ENCODE data around the gene WFDC2. TPM values are rescaled to one million over a fixed set of nuclear protein-coding genes. Genes with fewer than 3 reads are reported as not detected.

Gene WFDC2
- total RNA-seq, 1 donor from 2014 or later, result not detected

DNA sequence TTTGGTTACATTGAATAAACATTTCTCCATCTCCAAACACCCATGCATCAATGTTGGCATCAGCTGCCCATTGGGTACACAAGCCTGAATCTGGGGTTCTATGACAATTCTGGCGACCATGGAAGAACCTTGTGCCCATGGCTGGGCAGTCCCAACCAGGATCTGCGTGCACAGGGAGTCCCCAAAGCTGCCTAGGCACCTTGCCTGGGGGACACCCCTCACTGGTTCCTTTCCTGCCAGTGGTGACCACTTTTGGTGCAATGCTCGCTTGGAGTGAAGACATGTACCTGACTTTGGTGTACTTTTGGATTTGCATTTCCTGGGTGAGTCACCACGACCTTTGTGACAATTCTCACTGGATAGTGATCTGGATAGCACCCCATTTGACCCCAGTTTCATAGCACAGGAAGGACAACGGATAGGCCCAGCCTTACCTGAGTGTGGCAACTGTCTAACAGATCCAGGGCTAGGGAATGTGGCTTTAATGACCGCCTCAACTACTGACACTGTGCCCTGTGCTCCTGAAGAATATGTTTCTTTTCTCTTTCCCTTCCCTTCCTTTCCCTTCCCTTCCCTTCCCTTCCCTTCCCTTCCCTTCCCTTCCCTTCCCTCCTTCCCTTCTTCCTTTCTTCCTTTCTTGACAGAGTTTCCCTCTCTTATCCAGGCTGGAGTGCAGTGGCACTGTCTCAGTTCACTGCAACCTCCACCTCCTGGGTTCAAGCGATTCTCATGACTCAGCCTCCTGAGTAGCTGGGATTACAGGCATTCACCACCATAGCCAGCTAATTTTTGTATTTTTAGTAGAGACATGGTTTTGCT lies 38.7 kb downstream of the WFDC2 start:
- Histone ChIP-seq H3K4me1 (ENCODE audit: control insufficient read depth in 3 of 3, insufficient read depth in 3 of 3, low read length in 3 of 3) (no peaks in the 10 kb centered on the region), H3K27ac (ENCODE audit: low read depth, low read length) (no peak overlapping the region), H3K9ac (ENCODE audit: low read depth in 1 of 3, low read length in 3 of 3) (no peak overlapping the region), H3K27me3 (ENCODE audit: control insufficient read depth in 3 of 3, insufficient read depth in 3 of 3, low read length in 3 of 3) (peaks cover 0 to 9% (median 4%) of the 10 kb centered on the region in 3 donors), H3K36me3 (ENCODE audit: control insufficient read depth in 3 of 3, insufficient read depth in 3 of 3, low read length in 3 of 3) (no peaks in the 10 kb centered on the region), H3K4me3 (ENCODE audit: low read length in 3 of 3) (no peak overlapping the region), H3K9me3 (ENCODE audit: control insufficient read depth in 3 of 3, low read length in 3 of 3) (no peaks in the 10 kb centered on the region)

DNA sequence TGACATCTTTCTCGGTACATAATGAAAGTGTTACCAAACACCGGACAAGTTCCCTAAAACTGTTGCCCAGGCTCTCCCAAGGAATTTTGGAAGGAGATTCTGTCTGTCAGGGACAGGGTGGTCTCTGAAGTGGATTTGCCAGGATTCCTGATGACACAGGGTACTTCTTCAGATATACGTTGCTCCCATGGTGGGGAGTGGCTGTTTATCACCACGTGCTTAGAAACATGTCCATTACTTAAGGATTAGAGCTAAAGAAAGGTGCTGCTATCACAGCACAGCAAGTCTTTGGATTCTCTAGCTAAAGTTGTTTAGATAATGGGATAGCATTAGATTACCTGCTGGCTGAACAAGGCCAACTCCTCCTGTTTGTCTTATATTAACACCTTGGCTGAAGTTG lies 39.5 kb downstream of the WFDC2 start:
- H3K36me3 ChIP-seq (ENCODE audit: control insufficient read depth in 3 of 3, insufficient read depth in 3 of 3, low read length in 3 of 3), result no peaks in the 10 kb centered on the region
- no peaks in the 10 kb centered on the region for H3K9me3 ChIP-seq (ENCODE audit: control insufficient read depth in 3 of 3, low read length in 3 of 3)
- H3K9ac ChIP-seq (ENCODE audit: low read depth in 1 of 3, low read length in 3 of 3), result no peak overlapping the region

DNA sequence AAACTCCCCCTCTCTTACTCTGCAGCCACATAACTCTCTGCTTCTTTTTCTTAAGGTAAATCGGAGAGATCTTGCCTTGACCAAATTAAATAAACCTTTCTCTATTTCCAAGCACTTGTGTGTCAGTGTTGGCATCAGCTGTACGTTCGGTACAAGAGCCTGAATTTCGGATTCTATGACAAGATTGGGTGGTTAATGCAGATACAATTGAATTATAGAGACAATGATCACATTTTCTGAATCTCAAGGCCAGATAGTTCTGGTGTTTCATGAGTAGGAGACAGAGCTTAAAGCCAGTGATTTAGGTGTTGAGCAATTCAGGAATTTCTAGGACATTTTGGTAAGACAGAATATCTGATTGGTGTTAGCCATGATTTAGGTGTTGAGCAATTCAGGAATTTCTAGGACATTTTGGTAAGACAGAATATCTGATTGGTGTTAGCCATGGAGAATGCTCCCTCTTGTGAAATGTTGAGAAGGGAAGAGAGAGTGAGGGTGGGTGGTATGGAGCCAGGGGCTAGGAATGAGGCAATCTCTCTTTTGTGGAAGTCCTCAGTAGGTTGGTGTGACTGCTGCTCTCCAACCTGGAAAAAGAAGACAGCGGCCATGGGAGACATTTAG lies 40.8 kb downstream of the WFDC2 start:
- H3K27me3 ChIP-seq (ENCODE audit: control insufficient read depth in 3 of 3, insufficient read depth in 3 of 3, low read length in 3 of 3), result peaks cover under 1 to 5% (median 5%) of the 10 kb centered on the region in 3 donors
- H3K27ac ChIP-seq (ENCODE audit: low read depth, low read length), result no peak overlapping the region
- no peak overlapping the region for H3K4me3 ChIP-seq (ENCODE audit: low read length in 3 of 3)
- no peaks in the 10 kb centered on the region for H3K9me3 ChIP-seq (ENCODE audit: control insufficient read depth in 3 of 3, low read length in 3 of 3)
- H3K9ac ChIP-seq (ENCODE audit: low read depth in 1 of 3, low read length in 3 of 3), result no peak overlapping the region
- H3K36me3 ChIP-seq (ENCODE audit: control insufficient read depth in 3 of 3, insufficient read depth in 3 of 3, low read length in 3 of 3), result no peaks in the 10 kb centered on the region
- no peaks in the 10 kb centered on the region for H3K4me1 ChIP-seq (ENCODE audit: control insufficient read depth in 3 of 3, insufficient read depth in 3 of 3, low read length in 3 of 3)

More for the DNA sequence above, 39.5 kb downstream of the WFDC2 start:
- Histone ChIP-seq H3K4me1 (ENCODE audit: control insufficient read depth in 3 of 3, insufficient read depth in 3 of 3, low read length in 3 of 3) (no peaks in the 10 kb centered on the region), H3K4me3 (ENCODE audit: low read length in 3 of 3) (no peak overlapping the region), H3K27ac (ENCODE audit: low read depth, low read length) (no peak overlapping the region), H3K27me3 (ENCODE audit: control insufficient read depth in 3 of 3, insufficient read depth in 3 of 3, low read length in 3 of 3) (peaks cover 0 to 8% (median 7%) of the 10 kb centered on the region in 3 donors)

DNA sequence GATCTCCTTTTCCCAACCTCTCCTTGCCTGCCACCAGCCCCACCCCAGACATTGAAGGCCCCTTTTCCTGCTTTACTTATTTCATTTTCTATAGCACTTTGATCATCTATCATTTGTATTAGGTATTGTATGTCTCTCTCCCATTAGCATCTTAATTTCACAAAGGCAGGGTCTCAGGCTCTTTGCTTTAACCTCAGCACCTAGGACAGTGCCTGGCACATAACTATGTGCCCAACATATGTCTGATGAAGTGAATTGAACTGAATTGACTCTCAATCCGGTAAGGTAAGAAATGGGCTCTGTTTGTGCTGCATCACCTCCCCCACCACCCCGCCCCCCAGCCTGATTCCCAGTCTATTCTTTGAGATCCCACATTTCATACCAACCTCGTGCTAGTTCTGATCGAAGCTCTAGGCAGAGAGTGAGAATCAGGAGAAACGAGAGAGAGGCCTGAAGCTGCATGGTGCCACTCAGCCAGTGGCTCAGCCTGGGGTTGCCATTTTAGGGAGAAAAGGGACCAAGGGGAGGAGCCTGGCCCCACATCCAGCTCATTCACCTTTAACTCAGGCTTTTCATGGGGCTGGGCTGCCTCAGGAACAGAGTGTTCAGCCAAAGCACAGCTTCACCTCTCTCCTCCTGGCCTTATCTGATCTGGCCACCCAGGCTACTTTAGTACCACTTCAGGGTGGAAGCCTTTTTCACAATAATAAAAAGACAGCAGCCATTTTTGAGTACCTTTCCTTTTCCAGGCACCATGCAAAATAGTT lies 45.8 kb downstream of the WFDC2 start, which contains the start of gene SPINT3:
Gene SPINT3, minus strand, starts transcription at position 476 of the 767 bp plus-strand sequence. Its CDS starts 14 bp downstream, at position 462.
- Histone ChIP-seq H3K9me3 (ENCODE audit: control insufficient read depth in 3 of 3, low read length in 3 of 3) (no peaks in the 10 kb centered on the region), H3K27me3 (ENCODE audit: control insufficient read depth in 3 of 3, insufficient read depth in 3 of 3, low read length in 3 of 3) (peaks cover 2 to 5% (median 3%) of the 10 kb centered on the region in 3 donors), H3K27ac (ENCODE audit: low read depth, low read length) (no peak within 1 kb of the TSS), H3K9ac (ENCODE audit: low read depth in 1 of 3, low read length in 3 of 3) (no peak within 1 kb of the TSS), H3K4me3 (ENCODE audit: low read length in 3 of 3) (no peak within 1 kb of the TSS), H3K36me3 (ENCODE audit: control insufficient read depth in 3 of 3, insufficient read depth in 3 of 3, low read length in 3 of 3) (no peaks in the 10 kb centered on the region), H3K4me1 (ENCODE audit: control insufficient read depth in 3 of 3, insufficient read depth in 3 of 3, low read length in 3 of 3) (no peaks in the 10 kb centered on the region)

DNA sequence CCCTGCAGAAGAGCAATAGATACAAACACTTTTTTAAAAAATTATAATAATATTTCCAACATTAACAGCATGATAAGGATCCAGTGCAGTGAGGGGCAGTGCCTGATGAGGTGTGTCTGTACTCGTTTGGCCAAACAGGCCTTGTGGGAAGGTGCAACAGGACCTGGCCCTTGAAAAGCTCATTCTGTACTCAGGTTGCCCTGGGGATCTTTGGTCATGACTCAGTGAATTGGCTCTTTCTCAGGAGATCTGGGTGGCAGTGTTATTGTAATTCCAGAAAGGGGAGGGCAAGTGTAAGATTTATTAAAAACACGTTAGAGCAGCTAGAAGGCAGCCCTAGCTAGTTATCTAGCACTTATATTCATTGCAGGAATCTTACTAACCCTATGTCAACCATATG lies 48.7 kb downstream of the WFDC2 start:
- Histone ChIP-seq H3K9ac (ENCODE audit: low read depth in 1 of 3, low read length in 3 of 3) (no peak overlapping the region), H3K27ac (ENCODE audit: low read depth, low read length) (no peak overlapping the region), H3K36me3 (ENCODE audit: control insufficient read depth in 3 of 3, insufficient read depth in 3 of 3, low read length in 3 of 3) (no peaks in the 10 kb centered on the region), H3K4me3 (ENCODE audit: low read length in 3 of 3) (no peak overlapping the region), H3K9me3 (ENCODE audit: control insufficient read depth in 3 of 3, low read length in 3 of 3) (no peaks in the 10 kb centered on the region), H3K4me1 (ENCODE audit: control insufficient read depth in 3 of 3, insufficient read depth in 3 of 3, low read length in 3 of 3) (no peaks in the 10 kb centered on the region), H3K27me3 (ENCODE audit: control insufficient read depth in 3 of 3, insufficient read depth in 3 of 3, low read length in 3 of 3) (peaks cover 5 to 6% (median 5%) of the 10 kb centered on the region in 3 donors)

DNA sequence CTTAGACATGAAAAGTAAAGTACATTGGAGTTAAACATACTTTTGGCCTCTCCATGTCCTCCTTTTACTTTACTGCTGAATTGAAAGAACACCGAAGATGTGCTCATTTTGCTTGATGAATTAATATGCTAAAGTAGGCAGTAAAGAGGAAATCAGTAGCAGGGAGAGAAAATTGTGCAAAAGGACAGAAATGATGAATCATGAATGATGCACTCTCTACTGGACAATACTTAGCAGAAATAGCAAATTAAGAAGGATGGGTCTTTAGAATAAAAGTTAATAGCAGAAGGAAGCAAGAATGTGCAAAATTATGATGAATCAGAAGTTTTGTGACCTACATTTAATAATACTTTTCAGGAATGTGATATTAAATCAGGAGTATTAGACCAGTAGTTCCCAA lies 54.3 kb downstream of the WFDC2 start:
- Histone ChIP-seq H3K27me3 (ENCODE audit: control insufficient read depth in 3 of 3, insufficient read depth in 3 of 3, low read length in 3 of 3) (peaks cover 3 to 4% (median 3%) of the 10 kb centered on the region in 3 donors), H3K27ac (ENCODE audit: low read depth, low read length) (no peak overlapping the region), H3K9me3 (ENCODE audit: control insufficient read depth in 3 of 3, low read length in 3 of 3) (no peaks in the 10 kb centered on the region), H3K4me3 (ENCODE audit: low read length in 3 of 3) (no peak overlapping the region), H3K9ac (ENCODE audit: low read depth in 1 of 3, low read length in 3 of 3) (no peak overlapping the region), H3K4me1 (ENCODE audit: control insufficient read depth in 3 of 3, insufficient read depth in 3 of 3, low read length in 3 of 3) (no peaks in the 10 kb centered on the region), H3K36me3 (ENCODE audit: control insufficient read depth in 3 of 3, insufficient read depth in 3 of 3, low read length in 3 of 3) (no peaks in the 10 kb centered on the region)

DNA sequence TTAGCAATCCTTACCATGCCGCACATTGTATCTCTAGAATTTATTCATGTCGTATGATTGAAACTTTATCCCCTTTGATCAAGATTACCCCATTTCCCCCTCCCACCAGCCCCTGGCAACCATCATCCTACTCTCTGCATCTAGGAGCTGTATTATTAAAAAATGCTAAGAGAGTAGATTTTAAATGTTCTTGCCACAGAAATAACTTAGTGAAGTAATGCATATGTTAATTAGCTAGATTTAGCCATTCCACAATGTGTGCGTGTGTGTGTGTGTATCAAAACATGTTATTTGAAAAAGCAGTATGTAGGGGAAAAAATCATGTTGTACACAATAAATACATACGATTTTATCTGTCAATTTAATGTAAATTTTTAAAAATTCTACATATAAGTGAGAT lies 57.7 kb downstream of the WFDC2 start:
- Histone ChIP-seq H3K9me3 (ENCODE audit: control insufficient read depth in 3 of 3, low read length in 3 of 3) (no peaks in the 10 kb centered on the region), H3K4me1 (ENCODE audit: control insufficient read depth in 3 of 3, insufficient read depth in 3 of 3, low read length in 3 of 3) (no peaks in the 10 kb centered on the region), H3K9ac (ENCODE audit: low read depth in 1 of 3, low read length in 3 of 3) (no peak overlapping the region), H3K4me3 (ENCODE audit: low read length in 3 of 3) (no peak overlapping the region), H3K36me3 (ENCODE audit: control insufficient read depth in 3 of 3, insufficient read depth in 3 of 3, low read length in 3 of 3) (no peaks in the 10 kb centered on the region), H3K27ac (ENCODE audit: low read depth, low read length) (no peak overlapping the region), H3K27me3 (ENCODE audit: control insufficient read depth in 3 of 3, insufficient read depth in 3 of 3, low read length in 3 of 3) (peaks cover 3 to 4% (median 3%) of the 10 kb centered on the region in 3 donors)

Small RNAs within 50 kb of the gene (small RNA-seq; reads per million reads assigned to genes)
- not detected for gene MIR6812

Other genes starting within 250 kb of the WFDC2 start
- not detected for gene SEMG2, start 248.4 kb upstream of the WFDC2 start, total RNA-seq
- gene SLPI, start 215.2 kb upstream of the WFDC2 start, total RNA-seq, result not detected
- not detected for gene RBPJL, start 162.9 kb upstream of the WFDC2 start, total RNA-seq
- 0.52 TPM for gene MATN4, start 161.5 kb upstream of the WFDC2 start, total RNA-seq
- 4.2 TPM for gene SDC4, start 121.3 kb upstream of the WFDC2 start, total RNA-seq
- gene SYS1, start 106.6 kb upstream of the WFDC2 start, total RNA-seq, result 13.6 TPM
- not detected for gene TP53TG5, start 91.4 kb upstream of the WFDC2 start, total RNA-seq
- 3.7 TPM for gene DBNDD2, start 61.5 kb upstream of the WFDC2 start, total RNA-seq
- gene PIGT, start 53.6 kb upstream of the WFDC2 start, total RNA-seq, result 16.2 TPM
- gene SPINT3, start 45.9 kb downstream of the WFDC2 start, total RNA-seq, result not detected
- not detected for gene WFDC6, start 69.7 kb downstream of the WFDC2 start, total RNA-seq
- gene EPPIN, start 77.6 kb downstream of the WFDC2 start, total RNA-seq, result not detected
- gene WFDC8, start 109.5 kb downstream of the WFDC2 start, total RNA-seq, result not detected
- not detected for gene WFDC10A, start 160.0 kb downstream of the WFDC2 start, total RNA-seq
- not detected for gene WFDC9, start 161.5 kb downstream of the WFDC2 start, total RNA-seq
- not detected for gene WFDC11, start 200.5 kb downstream of the WFDC2 start, total RNA-seq
- gene WFDC13, start 232.3 kb downstream of the WFDC2 start, total RNA-seq, result not detected
- not detected for gene WFDC10B, start 235.3 kb downstream of the WFDC2 start, total RNA-seq